GM12873 (cell line): ENCODE results near the gene AK4.

Source experiments
- TF ChIP-seq, protein P1 (sequence below): IDR thresholded peaks from 2 replicates; pipeline ENCODE4 v1.5.1; 2012; ENCODE audit warnings: low read depth, mild to moderate bottlenecking, moderate library complexity, low read length, control low read depth; ENCODE audit not compliant: insufficient read depth; ENCODE audit errors: missing control alignments

Gene AK4

GRCh38 chr1:65113298-65113697 is 34.7 kb upstream of the AK4 start:
- TF ChIP-seq, protein P1, sequence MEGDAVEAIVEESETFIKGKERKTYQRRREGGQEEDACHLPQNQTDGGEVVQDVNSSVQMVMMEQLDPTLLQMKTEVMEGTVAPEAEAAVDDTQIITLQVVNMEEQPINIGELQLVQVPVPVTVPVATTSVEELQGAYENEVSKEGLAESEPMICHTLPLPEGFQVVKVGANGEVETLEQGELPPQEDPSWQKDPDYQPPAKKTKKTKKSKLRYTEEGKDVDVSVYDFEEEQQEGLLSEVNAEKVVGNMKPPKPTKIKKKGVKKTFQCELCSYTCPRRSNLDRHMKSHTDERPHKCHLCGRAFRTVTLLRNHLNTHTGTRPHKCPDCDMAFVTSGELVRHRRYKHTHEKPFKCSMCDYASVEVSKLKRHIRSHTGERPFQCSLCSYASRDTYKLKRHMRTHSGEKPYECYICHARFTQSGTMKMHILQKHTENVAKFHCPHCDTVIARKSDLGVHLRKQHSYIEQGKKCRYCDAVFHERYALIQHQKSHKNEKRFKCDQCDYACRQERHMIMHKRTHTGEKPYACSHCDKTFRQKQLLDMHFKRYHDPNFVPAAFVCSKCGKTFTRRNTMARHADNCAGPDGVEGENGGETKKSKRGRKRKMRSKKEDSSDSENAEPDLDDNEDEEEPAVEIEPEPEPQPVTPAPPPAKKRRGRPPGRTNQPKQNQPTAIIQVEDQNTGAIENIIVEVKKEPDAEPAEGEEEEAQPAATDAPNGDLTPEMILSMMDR = no peak

DNA sequence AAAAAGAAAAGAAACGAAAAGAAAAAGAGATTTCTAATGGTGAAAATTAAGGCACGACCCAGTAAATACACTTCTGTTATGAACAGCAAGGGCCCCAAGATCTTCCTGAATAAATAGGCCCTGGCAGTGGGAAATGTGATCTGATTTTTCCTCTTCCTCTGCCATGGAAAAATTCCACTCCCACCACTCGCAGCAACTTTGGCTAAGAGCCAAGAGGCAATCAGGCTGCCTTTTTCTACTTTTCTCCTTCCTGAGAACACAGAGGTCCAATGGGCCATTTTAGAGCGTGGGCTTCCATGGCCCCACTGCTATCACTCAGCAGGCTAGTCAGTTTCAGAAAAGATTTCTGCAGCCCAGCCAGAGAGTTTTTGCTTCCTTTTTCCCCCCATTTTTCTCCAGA is 33.7 kb upstream of the AK4 start:
- TF ChIP-seq, protein P1 = no peak

GRCh38 chr1:65119951-65120350 is 28.1 kb upstream of the AK4 start:
- TF ChIP-seq, protein P1 = no peak

GRCh38 chr1:65138524-65138923 is 9.5 kb upstream of the AK4 start:
- TF ChIP-seq, protein P1 = no peak

GRCh38 chr1:65141394-65141793 is 6.6 kb upstream of the AK4 start:
- TF ChIP-seq, protein P1 = no peak

DNA sequence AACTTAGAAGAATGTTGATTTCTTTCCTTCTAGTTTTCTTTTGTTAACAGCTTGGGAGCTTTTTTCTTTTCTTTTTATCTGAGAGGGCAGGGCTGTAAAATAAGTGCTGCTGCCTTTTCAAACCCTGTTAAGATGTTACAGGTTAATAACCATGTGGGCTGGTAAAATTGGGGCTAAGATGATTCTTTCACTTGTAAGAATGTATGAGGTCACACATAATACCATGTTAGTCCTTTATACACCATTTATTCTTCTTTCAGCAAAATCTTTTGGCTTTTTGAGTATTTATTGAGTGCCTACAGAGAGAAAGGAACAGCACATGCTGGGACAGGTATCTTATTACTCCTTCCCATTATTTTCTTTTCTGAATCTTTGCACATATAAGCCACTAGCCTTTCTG is 6.1 kb upstream of the AK4 start:
- TF ChIP-seq, protein P1 = no peak

DNA sequence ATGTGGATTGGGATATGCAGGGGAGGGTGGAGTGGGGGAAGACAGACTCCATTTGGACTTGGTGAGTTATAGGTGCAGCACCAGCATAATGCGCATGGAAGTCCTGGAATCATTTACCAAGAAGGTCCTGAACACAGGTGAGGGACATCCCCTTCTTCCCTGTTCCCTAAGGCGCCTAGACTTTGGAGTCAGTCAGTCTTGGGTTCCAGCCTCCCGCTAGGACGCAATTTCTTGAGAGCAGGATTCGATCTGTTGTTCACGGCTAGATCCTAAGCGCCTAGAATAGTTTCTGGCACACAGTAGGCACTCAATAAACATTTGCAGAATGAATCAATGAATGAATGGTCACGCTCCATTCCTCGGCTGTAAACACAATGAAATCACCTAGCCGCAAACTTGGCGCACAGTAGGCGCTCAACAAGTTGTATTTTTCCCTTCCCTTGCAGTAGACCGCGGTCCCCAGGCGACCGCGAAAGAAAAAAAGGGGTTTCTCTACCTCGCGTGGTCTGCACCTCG is 1.0 kb upstream of the AK4 start:
- TF ChIP-seq, protein P1 = no peak
